K562 (cell line): ENCODE data around the gene LAMB4. TPM values are rescaled to one million over a fixed set of nuclear protein-coding genes. Genes with fewer than 3 reads are reported as not detected.
A peak's percentile ranks its signal among the peaks of the same experiment; 100 is the strongest.

Experiments used
- CBX2 ChIP-seq: fragments of 200-600 bp; sonication (generic); IDR thresholded peaks from one replicate; pipeline ENCODE4 v1.6.1; 2012; ENCODE audit warnings: mild to moderate bottlenecking, low read length, inconsistent platforms; ENCODE audit not compliant: insufficient read depth, poor library complexity, severe bottlenecking
- NFE2L1 ChIP-seq: fragments of 450-650 bp; IDR thresholded peaks from 2 replicates; pipeline ENCODE4 v1.6.1; 2016; ENCODE audit warnings: missing genetic modification characterization, low read depth, mild to moderate bottlenecking, missing compliant biosample characterization, moderate library complexity, borderline replicate concordance
- PHF20 ChIP-seq: fragments of 450-650 bp; IDR thresholded peaks from 2 replicates; pipeline ENCODE4 v1.6.1; 2018; ENCODE audit not compliant: partially characterized antibody
- RBM15 ChIP-seq: fragments of 200-400 bp; formaldehyde crosslinking; IDR thresholded peaks from 2 replicates; pipeline ENCODE4 v1.6.1; 2018; ENCODE audit warnings: mild to moderate bottlenecking, low read length, moderate library complexity; ENCODE audit not compliant: insufficient read depth
- SIN3A ChIP-seq, 2 experiments: fragments of 150-350 bp in 1 of 2; IDR thresholded peaks; 2 replicates each; pipeline ENCODE4 v1.6.1; 2011 to 2016; ENCODE audit warnings: borderline replicate concordance in 2 of 2, low read depth in 2 of 2, low read length in 2 of 2, mild to moderate bottlenecking in 2 of 2, moderate library complexity in 2 of 2; ENCODE audit not compliant: control insufficient read depth in 1 of 2
- SRSF3 ChIP-seq: fragments of 200-400 bp; formaldehyde crosslinking; IDR thresholded peaks from 2 replicates; pipeline ENCODE4 v1.6.1; 2016; ENCODE audit warnings: mild to moderate bottlenecking, low read length, moderate library complexity; ENCODE audit not compliant: insufficient read depth
- polyA plus RNA-seq, 8 experiments: library from polyadenylated mRNA; depleted of rRNA in 4 of 8; stranded (reverse) in 5 of 8; unstranded in 3 of 8; fragments of >200 nt; fragmentation: Nextera tagmentation in 2 of 8; fragmentation: Illumina TruSeq in 1 of 8; extraction: Ambion mirVana in 2 of 8; extraction: Trizol in 1 of 8; gene quantifications; 2 replicates each; pipeline versions ENCODE4 v1.2.1 to v1.2.3, GENCODE V29; 2011 to 2014; ENCODE audit warnings: inconsistent platforms in 1 of 8, missing spikeins in 1 of 8
- total RNA-seq, 7 experiments: library from RNA; depleted of rRNA in 6 of 7; stranded (reverse); fragments of >200 nt in 6 of 7; fragmentation: Illumina TruSeq in 2 of 7; extraction: Trizol in 2 of 7; gene quantifications; 2 replicates each; pipeline versions ENCODE4 v1.2.1 to v1.2.3, GENCODE V29; 2011 to 2021; ENCODE audit warnings: low replicate concordance in 1 of 7
- TF ChIP-seq, protein P1 (sequence below), 2 experiments: fragments of 450-650 bp; formaldehyde crosslinking in 1 of 2; IDR thresholded peaks; 2 replicates each; pipeline versions ENCODE4 v1.4.0 to v1.6.1; 2014 to 2020; ENCODE audit warnings: mild to moderate bottlenecking in 2 of 2, borderline replicate concordance in 1 of 2, low read depth in 1 of 2
- TF ChIP-seq, protein P2 (sequence below): IDR thresholded peaks from 2 replicates; pipeline ENCODE4 v1.6.1; 2014; ENCODE audit warnings: antibody characterized with exemption
- TF ChIP-seq, protein P3 (sequence below), 2 experiments: fragments of 450-650 bp; IDR thresholded peaks; 2 replicates each; pipeline ENCODE4 v1.6.1; 2018; ENCODE audit warnings: mild to moderate bottlenecking in 2 of 2, low read depth in 1 of 2; ENCODE audit not compliant: partially characterized antibody in 2 of 2

The LAMB4 gene
- total and polyA plus RNA-seq, 9 of the 15 experiments (the other 6 are each of a cell fraction or from before 2014, with no cell fraction given), result 0.06 to 0.13 (median 0.07) TPM; not detected in 6

DNA sequence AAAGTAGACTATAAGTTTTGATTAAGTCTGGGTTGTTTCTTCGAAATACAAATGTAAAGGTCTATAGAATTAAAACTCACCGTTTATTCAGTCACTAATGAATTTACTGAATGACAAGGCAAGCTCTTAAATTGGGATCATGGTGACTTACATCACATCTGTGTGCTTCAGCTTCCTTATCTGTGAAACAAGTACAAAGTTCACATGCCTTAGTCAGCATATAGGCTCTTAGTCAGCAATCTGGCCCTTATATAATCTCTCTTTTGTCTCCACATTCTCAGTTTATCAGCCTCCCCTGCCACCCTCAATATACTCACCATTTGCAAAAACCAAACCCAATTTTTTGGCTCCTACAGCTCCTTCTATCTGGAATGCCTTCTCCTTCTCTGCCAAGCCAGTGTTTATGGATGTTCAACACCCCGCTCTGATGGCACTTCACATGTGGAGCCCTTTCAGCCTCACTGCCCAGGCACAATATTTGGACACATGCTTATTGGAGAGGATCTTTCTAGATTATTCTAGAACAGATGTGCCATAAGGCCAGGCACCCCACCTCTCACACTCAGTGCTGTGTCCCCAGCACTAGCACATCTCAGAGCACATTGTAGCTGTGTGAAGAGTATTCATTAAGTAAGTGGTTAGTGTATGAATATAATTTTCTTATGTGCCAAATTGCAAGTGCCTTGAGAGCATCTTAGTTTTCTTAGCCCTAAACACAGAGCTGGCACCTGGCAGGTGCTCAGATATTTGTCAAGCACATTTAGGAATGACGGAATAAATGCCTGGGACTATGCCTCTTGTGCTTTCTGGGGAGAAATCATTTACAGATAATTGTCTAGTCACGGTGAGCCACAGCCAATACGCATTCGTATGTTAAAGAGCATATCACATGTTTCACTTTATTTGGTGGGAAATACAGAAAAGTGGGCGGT is 117.4 kb downstream of the LAMB4 start (continued):
- TF ChIP-seq, protein P1, sequence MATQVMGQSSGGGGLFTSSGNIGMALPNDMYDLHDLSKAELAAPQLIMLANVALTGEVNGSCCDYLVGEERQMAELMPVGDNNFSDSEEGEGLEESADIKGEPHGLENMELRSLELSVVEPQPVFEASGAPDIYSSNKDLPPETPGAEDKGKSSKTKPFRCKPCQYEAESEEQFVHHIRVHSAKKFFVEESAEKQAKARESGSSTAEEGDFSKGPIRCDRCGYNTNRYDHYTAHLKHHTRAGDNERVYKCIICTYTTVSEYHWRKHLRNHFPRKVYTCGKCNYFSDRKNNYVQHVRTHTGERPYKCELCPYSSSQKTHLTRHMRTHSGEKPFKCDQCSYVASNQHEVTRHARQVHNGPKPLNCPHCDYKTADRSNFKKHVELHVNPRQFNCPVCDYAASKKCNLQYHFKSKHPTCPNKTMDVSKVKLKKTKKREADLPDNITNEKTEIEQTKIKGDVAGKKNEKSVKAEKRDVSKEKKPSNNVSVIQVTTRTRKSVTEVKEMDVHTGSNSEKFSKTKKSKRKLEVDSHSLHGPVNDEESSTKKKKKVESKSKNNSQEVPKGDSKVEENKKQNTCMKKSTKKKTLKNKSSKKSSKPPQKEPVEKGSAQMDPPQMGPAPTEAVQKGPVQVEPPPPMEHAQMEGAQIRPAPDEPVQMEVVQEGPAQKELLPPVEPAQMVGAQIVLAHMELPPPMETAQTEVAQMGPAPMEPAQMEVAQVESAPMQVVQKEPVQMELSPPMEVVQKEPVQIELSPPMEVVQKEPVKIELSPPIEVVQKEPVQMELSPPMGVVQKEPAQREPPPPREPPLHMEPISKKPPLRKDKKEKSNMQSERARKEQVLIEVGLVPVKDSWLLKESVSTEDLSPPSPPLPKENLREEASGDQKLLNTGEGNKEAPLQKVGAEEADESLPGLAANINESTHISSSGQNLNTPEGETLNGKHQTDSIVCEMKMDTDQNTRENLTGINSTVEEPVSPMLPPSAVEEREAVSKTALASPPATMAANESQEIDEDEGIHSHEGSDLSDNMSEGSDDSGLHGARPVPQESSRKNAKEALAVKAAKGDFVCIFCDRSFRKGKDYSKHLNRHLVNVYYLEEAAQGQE (IDR thresholded peaks at IDR 0.05; ENCODE audit: borderline replicate concordance), result no peak
- TF ChIP-seq, protein P1 (CRISPR knock-in tag; IDR thresholded peaks at IDR 0.05; ENCODE audit: low read depth), result no peak
- TF ChIP-seq PHF20, result no peak
- TF ChIP-seq SIN3A (IDR thresholded peaks at IDR 0.05; ENCODE audit: borderline replicate concordance in 2 of 2, control insufficient read depth in 1 of 2, low read depth in 2 of 2, low read length in 2 of 2), result no peak
- TF ChIP-seq SRSF3, result no peak
- peak; percentile 50; the same call in 1 of the 2 replicates for TF ChIP-seq NFE2L1 (tag)
- no peak for TF ChIP-seq CBX2
- TF ChIP-seq, protein P2, sequence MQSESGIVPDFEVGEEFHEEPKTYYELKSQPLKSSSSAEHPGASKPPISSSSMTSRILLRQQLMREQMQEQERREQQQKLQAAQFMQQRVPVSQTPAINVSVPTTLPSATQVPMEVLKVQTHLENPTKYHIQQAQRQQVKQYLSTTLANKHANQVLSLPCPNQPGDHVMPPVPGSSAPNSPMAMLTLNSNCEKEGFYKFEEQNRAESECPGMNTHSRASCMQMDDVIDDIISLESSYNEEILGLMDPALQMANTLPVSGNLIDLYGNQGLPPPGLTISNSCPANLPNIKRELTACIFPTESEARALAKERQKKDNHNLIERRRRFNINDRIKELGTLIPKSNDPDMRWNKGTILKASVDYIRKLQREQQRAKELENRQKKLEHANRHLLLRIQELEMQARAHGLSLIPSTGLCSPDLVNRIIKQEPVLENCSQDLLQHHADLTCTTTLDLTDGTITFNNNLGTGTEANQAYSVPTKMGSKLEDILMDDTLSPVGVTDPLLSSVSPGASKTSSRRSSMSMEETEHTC, result no peak
- TF ChIP-seq, protein P3, sequence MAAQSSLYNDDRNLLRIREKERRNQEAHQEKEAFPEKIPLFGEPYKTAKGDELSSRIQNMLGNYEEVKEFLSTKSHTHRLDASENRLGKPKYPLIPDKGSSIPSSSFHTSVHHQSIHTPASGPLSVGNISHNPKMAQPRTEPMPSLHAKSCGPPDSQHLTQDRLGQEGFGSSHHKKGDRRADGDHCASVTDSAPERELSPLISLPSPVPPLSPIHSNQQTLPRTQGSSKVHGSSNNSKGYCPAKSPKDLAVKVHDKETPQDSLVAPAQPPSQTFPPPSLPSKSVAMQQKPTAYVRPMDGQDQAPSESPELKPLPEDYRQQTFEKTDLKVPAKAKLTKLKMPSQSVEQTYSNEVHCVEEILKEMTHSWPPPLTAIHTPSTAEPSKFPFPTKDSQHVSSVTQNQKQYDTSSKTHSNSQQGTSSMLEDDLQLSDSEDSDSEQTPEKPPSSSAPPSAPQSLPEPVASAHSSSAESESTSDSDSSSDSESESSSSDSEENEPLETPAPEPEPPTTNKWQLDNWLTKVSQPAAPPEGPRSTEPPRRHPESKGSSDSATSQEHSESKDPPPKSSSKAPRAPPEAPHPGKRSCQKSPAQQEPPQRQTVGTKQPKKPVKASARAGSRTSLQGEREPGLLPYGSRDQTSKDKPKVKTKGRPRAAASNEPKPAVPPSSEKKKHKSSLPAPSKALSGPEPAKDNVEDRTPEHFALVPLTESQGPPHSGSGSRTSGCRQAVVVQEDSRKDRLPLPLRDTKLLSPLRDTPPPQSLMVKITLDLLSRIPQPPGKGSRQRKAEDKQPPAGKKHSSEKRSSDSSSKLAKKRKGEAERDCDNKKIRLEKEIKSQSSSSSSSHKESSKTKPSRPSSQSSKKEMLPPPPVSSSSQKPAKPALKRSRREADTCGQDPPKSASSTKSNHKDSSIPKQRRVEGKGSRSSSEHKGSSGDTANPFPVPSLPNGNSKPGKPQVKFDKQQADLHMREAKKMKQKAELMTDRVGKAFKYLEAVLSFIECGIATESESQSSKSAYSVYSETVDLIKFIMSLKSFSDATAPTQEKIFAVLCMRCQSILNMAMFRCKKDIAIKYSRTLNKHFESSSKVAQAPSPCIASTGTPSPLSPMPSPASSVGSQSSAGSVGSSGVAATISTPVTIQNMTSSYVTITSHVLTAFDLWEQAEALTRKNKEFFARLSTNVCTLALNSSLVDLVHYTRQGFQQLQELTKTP (IDR thresholded peaks at IDR 0.05; ENCODE audit: low read depth in 1 of 2, partially characterized antibody in 2 of 2), result peak; percentile 58 to 87
- TF ChIP-seq RBM15, result no peak
